ENCODE results near the gene GBA3. TPM values are rescaled to one million over a fixed set of nuclear protein-coding genes. Genes with fewer than 3 reads are reported as not detected.

GBA3 gene
- total RNA-seq, 2 experiments from 2014 or later: not detected

- CTCF ChIA-PET: no interaction called here
- H3K4me3 Mint-ChIP-seq: no peak overlapping the region
- no peaks in the 10 kb centered on the region for H3K36me3 Mint-ChIP-seq (ENCODE audit: low read depth)
- H3K27me3 Mint-ChIP-seq (ENCODE audit: low read depth): peaks cover 7% of the 10 kb centered on the region
- no peaks in the 10 kb centered on the region for H3K4me1 Mint-ChIP-seq (ENCODE audit: low read depth)
- no peaks in the 10 kb centered on the region for H3K9me3 Mint-ChIP-seq
- no peak overlapping the region for H3K27ac Mint-ChIP-seq
- DNase-seq: no peak
- intact Hi-C loops (cut with micrococcal nuclease): no loop called here
These were observed 50.6 kb downstream of the GBA3 start for GRCh38 chr4:22743290-22743689.

GRCh38 chr4:22744478-22745062 lies 51.8 kb downstream of the GBA3 start:
- CTCF ChIA-PET: no interaction called here
- no peaks in the 10 kb centered on the region for H3K4me1 Mint-ChIP-seq (ENCODE audit: low read depth)

GRCh38 chr4:22745234-22745633 lies 52.5 kb downstream of the GBA3 start:
- intact Hi-C loops (cut with micrococcal nuclease): no loop called here

More at GRCh38 chr4:22744478-22745062, 51.8 kb downstream of the GBA3 start:
- no peak overlapping the region for H3K4me3 Mint-ChIP-seq
- intact Hi-C loops (cut with micrococcal nuclease): no loop called here
- no peaks in the 10 kb centered on the region for H3K9me3 Mint-ChIP-seq
- H3K27me3 Mint-ChIP-seq (ENCODE audit: low read depth): peaks cover 7% of the 10 kb centered on the region
- H3K36me3 Mint-ChIP-seq (ENCODE audit: low read depth): no peaks in the 10 kb centered on the region
- H3K27ac Mint-ChIP-seq: no peak overlapping the region
- no peak for DNase-seq

GRCh38 chr4:22754116-22754515 lies 61.4 kb downstream of the GBA3 start:
- Mint-ChIP-seq H3K4me3 (no peak overlapping the region), H3K9me3 (no peaks in the 10 kb centered on the region), H3K4me1 (ENCODE audit: low read depth) (no peaks in the 10 kb centered on the region), H3K27me3 (ENCODE audit: low read depth) (peaks cover 7% of the 10 kb centered on the region), H3K36me3 (ENCODE audit: low read depth) (no peaks in the 10 kb centered on the region), H3K27ac (no peak overlapping the region)
- CTCF ChIA-PET: interaction anchor here (0.7 kb wide), 1 partner anchor 31 kb away, joined by 3 read pairs; no protein-coding TSS in a partner anchor
- intact Hi-C loops (cut with micrococcal nuclease): no loop called here
- no peak for DNase-seq

More at GRCh38 chr4:22745234-22745633, 52.5 kb downstream of the GBA3 start:
- peaks cover 5% of the 10 kb centered on the region for H3K27me3 Mint-ChIP-seq (ENCODE audit: low read depth)
- DNase-seq: no peak
- no peaks in the 10 kb centered on the region for H3K9me3 Mint-ChIP-seq
- no peak overlapping the region for H3K27ac Mint-ChIP-seq
- H3K4me1 Mint-ChIP-seq (ENCODE audit: low read depth): no peaks in the 10 kb centered on the region
- no peaks in the 10 kb centered on the region for H3K36me3 Mint-ChIP-seq (ENCODE audit: low read depth)
- no peak overlapping the region for H3K4me3 Mint-ChIP-seq
- CTCF ChIA-PET: interaction anchor here (0.6 kb wide), 1 partner anchor 583 kb away, joined by 7 read pairs; no protein-coding TSS in a partner anchor

GRCh38 chr4:22762548-22762947 lies 69.8 kb downstream of the GBA3 start:
- intact Hi-C loops (cut with micrococcal nuclease): no loop called here
- Mint-ChIP-seq H3K36me3 (ENCODE audit: low read depth) (no peaks in the 10 kb centered on the region), H3K9me3 (no peaks in the 10 kb centered on the region), H3K27me3 (ENCODE audit: low read depth) (peaks cover 12% of the 10 kb centered on the region), H3K4me1 (ENCODE audit: low read depth) (peaks cover 6% of the 10 kb centered on the region), H3K27ac (no peak overlapping the region), H3K4me3 (no peak overlapping the region)
- DNase-seq: no peak
- CTCF ChIA-PET: no interaction called here

- no peaks in the 10 kb centered on the region for H3K9me3 Mint-ChIP-seq
- intact Hi-C loops (cut with micrococcal nuclease): no loop called here
- H3K27me3 Mint-ChIP-seq (ENCODE audit: low read depth): peaks cover 8% of the 10 kb centered on the region
- no peak for DNase-seq
- peaks cover 6% of the 10 kb centered on the region for H3K4me1 Mint-ChIP-seq (ENCODE audit: low read depth)
- no peaks in the 10 kb centered on the region for H3K36me3 Mint-ChIP-seq (ENCODE audit: low read depth)
- CTCF ChIA-PET: no interaction called here
- no peak overlapping the region for H3K4me3 Mint-ChIP-seq
- H3K27ac Mint-ChIP-seq: no peak overlapping the region
These were observed 71.4 kb downstream of the GBA3 start for GRCh38 chr4:22764183-22764582.

GRCh38 chr4:22766068-22766467 lies 73.3 kb downstream of the GBA3 start:
- peaks cover 6% of the 10 kb centered on the region for H3K4me1 Mint-ChIP-seq (ENCODE audit: low read depth)
- CTCF ChIA-PET: no interaction called here

GRCh38 chr4:22778547-22779163 lies 85.9 kb downstream of the GBA3 start:
- CTCF ChIA-PET: no interaction called here
- no peaks in the 10 kb centered on the region for H3K4me1 Mint-ChIP-seq (ENCODE audit: low read depth)

More at GRCh38 chr4:22766068-22766467, 73.3 kb downstream of the GBA3 start:
- Mint-ChIP-seq H3K9me3 (peaks cover 3% of the 10 kb centered on the region), H3K27ac (no peak overlapping the region), H3K4me3 (no peak overlapping the region), H3K36me3 (ENCODE audit: low read depth) (no peaks in the 10 kb centered on the region), H3K27me3 (ENCODE audit: low read depth) (peaks cover 10% of the 10 kb centered on the region)
- intact Hi-C loops (cut with micrococcal nuclease): no loop called here
- DNase-seq: no peak

GRCh38 chr4:22780317-22780716 lies 87.6 kb downstream of the GBA3 start:
- H3K4me3 Mint-ChIP-seq: no peak overlapping the region
- H3K9me3 Mint-ChIP-seq: peaks cover 5% of the 10 kb centered on the region
- H3K36me3 Mint-ChIP-seq (ENCODE audit: low read depth): no peaks in the 10 kb centered on the region
- CTCF ChIA-PET: no interaction called here
- peaks cover 4% of the 10 kb centered on the region for H3K27me3 Mint-ChIP-seq (ENCODE audit: low read depth)
- intact Hi-C loops (cut with micrococcal nuclease): no loop called here
- H3K27ac Mint-ChIP-seq: no peak overlapping the region
- H3K4me1 Mint-ChIP-seq (ENCODE audit: low read depth): no peaks in the 10 kb centered on the region
- no peak for DNase-seq

More at GRCh38 chr4:22778547-22779163, 85.9 kb downstream of the GBA3 start:
- Mint-ChIP-seq H3K27ac (no peak overlapping the region), H3K9me3 (peaks cover 5% of the 10 kb centered on the region), H3K4me3 (no peak overlapping the region), H3K36me3 (ENCODE audit: low read depth) (no peaks in the 10 kb centered on the region), H3K27me3 (ENCODE audit: low read depth) (peaks cover 4% of the 10 kb centered on the region)
- no peak for DNase-seq
- intact Hi-C loops (cut with micrococcal nuclease): no loop called here

GRCh38 chr4:22780797-22781196 lies 88.1 kb downstream of the GBA3 start:
- intact Hi-C loops (cut with micrococcal nuclease): no loop called here
- Mint-ChIP-seq H3K9me3 (peaks cover 2% of the 10 kb centered on the region), H3K27ac (no peak overlapping the region), H3K27me3 (ENCODE audit: low read depth) (no peaks in the 10 kb centered on the region), H3K36me3 (ENCODE audit: low read depth) (no peaks in the 10 kb centered on the region), H3K4me1 (ENCODE audit: low read depth) (no peaks in the 10 kb centered on the region), H3K4me3 (no peak overlapping the region)
- DNase-seq: no peak
- CTCF ChIA-PET: no interaction called here

GRCh38 chr4:22787753-22788375 lies 95.1 kb downstream of the GBA3 start:
- intact Hi-C loops (cut with micrococcal nuclease): no loop called here
- Mint-ChIP-seq H3K36me3 (ENCODE audit: low read depth) (no peaks in the 10 kb centered on the region), H3K4me1 (ENCODE audit: low read depth) (no peaks in the 10 kb centered on the region)

GRCh38 chr4:22790631-22791030 lies 97.9 kb downstream of the GBA3 start:
- no peaks in the 10 kb centered on the region for H3K9me3 Mint-ChIP-seq
- no peak overlapping the region for H3K4me3 Mint-ChIP-seq
- DNase-seq: no peak
- H3K27ac Mint-ChIP-seq: no peak overlapping the region
- H3K27me3 Mint-ChIP-seq (ENCODE audit: low read depth): peaks cover 4% of the 10 kb centered on the region
- intact Hi-C loops (cut with micrococcal nuclease): no loop called here
- CTCF ChIA-PET: no interaction called here
- H3K4me1 Mint-ChIP-seq (ENCODE audit: low read depth): no peaks in the 10 kb centered on the region
- no peaks in the 10 kb centered on the region for H3K36me3 Mint-ChIP-seq (ENCODE audit: low read depth)

More at GRCh38 chr4:22787753-22788375, 95.1 kb downstream of the GBA3 start:
- peaks cover 4% of the 10 kb centered on the region for H3K27me3 Mint-ChIP-seq (ENCODE audit: low read depth)
- no peak for DNase-seq
- H3K4me3 Mint-ChIP-seq: no peak overlapping the region
- no peak overlapping the region for H3K27ac Mint-ChIP-seq
- H3K9me3 Mint-ChIP-seq: no peaks in the 10 kb centered on the region
- CTCF ChIA-PET: no interaction called here

GRCh38 chr4:22794732-22795131 lies 102.0 kb downstream of the GBA3 start:
- peaks cover 4% of the 10 kb centered on the region for H3K27me3 Mint-ChIP-seq (ENCODE audit: low read depth)
- no peak overlapping the region for H3K27ac Mint-ChIP-seq
- no peaks in the 10 kb centered on the region for H3K4me1 Mint-ChIP-seq (ENCODE audit: low read depth)
- DNase-seq: no peak
- H3K4me3 Mint-ChIP-seq: no peak overlapping the region
- H3K9me3 Mint-ChIP-seq: no peaks in the 10 kb centered on the region
- intact Hi-C loops (cut with micrococcal nuclease): no loop called here
- CTCF ChIA-PET: no interaction called here
- no peaks in the 10 kb centered on the region for H3K36me3 Mint-ChIP-seq (ENCODE audit: low read depth)

Data from activated naive CD4-positive, alpha-beta T cell treated with anti-CD3 and anti-CD28 coated beads for 36 hours (primary cell).